ENCODE results near the gene LIPN.

Gene LIPN

GRCh38 chr10:88809621-88810020 lies 49.8 kb downstream of the LIPN start:
- TF ChIP-seq SIN3A (IDR thresholded peaks at IDR 0.05; ENCODE audit: borderline replicate concordance, insufficient read depth, low read length) (no peak), TAF1 (IDR thresholded peaks at IDR 0.05; ENCODE audit: borderline replicate concordance, insufficient read depth, low read length) (no peak), FOXP2 (optimal IDR thresholded peaks at IDR 0.05; ENCODE audit: borderline replicate concordance, extremely low read depth, extremely low read length, insufficient read depth) (no peak), POLR2AphosphoS5 (IDR thresholded peaks at IDR 0.05; ENCODE audit: low read depth, low read length) (no peak), REST (IDR thresholded peaks at IDR 0.05; ENCODE audit: insufficient read depth in 1 of 2, low read depth in 2 of 2, low read length in 2 of 2) (no peak)

GRCh38 chr10:88810196-88810961 lies 50.6 kb downstream of the LIPN start:
- TF ChIP-seq REST (IDR thresholded peaks at IDR 0.05; ENCODE audit: insufficient read depth in 1 of 2, low read depth in 2 of 2, low read length in 2 of 2) (no peak), SIN3A (IDR thresholded peaks at IDR 0.05; ENCODE audit: borderline replicate concordance, insufficient read depth, low read length) (no peak), POLR2AphosphoS5 (IDR thresholded peaks at IDR 0.05; ENCODE audit: low read depth, low read length) (no peak), FOXP2 (optimal IDR thresholded peaks at IDR 0.05; ENCODE audit: borderline replicate concordance, extremely low read depth, extremely low read length, insufficient read depth) (no peak), TAF1 (IDR thresholded peaks at IDR 0.05; ENCODE audit: borderline replicate concordance, insufficient read depth, low read length) (no peak)

GRCh38 chr10:88813200-88813599 lies 53.4 kb downstream of the LIPN start:
- TF ChIP-seq POLR2AphosphoS5 (IDR thresholded peaks at IDR 0.05; ENCODE audit: low read depth, low read length), result no peak
- TF ChIP-seq REST (IDR thresholded peaks at IDR 0.05; ENCODE audit: insufficient read depth in 1 of 2, low read depth in 2 of 2, low read length in 2 of 2), result no peak
- TF ChIP-seq SIN3A (IDR thresholded peaks at IDR 0.05; ENCODE audit: borderline replicate concordance, insufficient read depth, low read length), result no peak
- no peak for TF ChIP-seq FOXP2 (optimal IDR thresholded peaks at IDR 0.05; ENCODE audit: borderline replicate concordance, extremely low read depth, extremely low read length, insufficient read depth)
- TF ChIP-seq TAF1 (IDR thresholded peaks at IDR 0.05; ENCODE audit: borderline replicate concordance, insufficient read depth, low read length), result no peak

GRCh38 chr10:88819290-88819689 lies 59.5 kb downstream of the LIPN start:
- TF ChIP-seq FOXP2 (optimal IDR thresholded peaks at IDR 0.05; ENCODE audit: borderline replicate concordance, extremely low read depth, extremely low read length, insufficient read depth) (no peak), SIN3A (IDR thresholded peaks at IDR 0.05; ENCODE audit: borderline replicate concordance, insufficient read depth, low read length) (no peak), POLR2AphosphoS5 (IDR thresholded peaks at IDR 0.05; ENCODE audit: low read depth, low read length) (no peak), TAF1 (IDR thresholded peaks at IDR 0.05; ENCODE audit: borderline replicate concordance, insufficient read depth, low read length) (no peak), REST (IDR thresholded peaks at IDR 0.05; ENCODE audit: insufficient read depth in 1 of 2, low read depth in 2 of 2, low read length in 2 of 2) (no peak)

All from PFSK-1 (cell line).